Measurements from ENCODE around the gene IL1A. TPM values are rescaled to one million over a fixed set of nuclear protein-coding genes. Genes with fewer than 3 reads are reported as not detected.

IL1A gene
- total RNA-seq, 4 donors from 2014 or later: 0.13 TPM; not detected in 3

GRCh38 chr2:112727276-112728028 is 56.8 kb downstream of the IL1A start:
- intact Hi-C loops (cut with DNase I): loop anchor here (2.0 to 5.0 kb wide), 2 partner anchors 101 to 245 kb away; partner anchors contain the start of gene TTL
- H3K36me3 ChIP-seq: no peaks in the 10 kb centered on the region
- 89% methylated on average over 17 of the region's 19 CpGs for WGBS
- no peaks in the 10 kb centered on the region for H3K9me3 ChIP-seq
- H3K4me3 ChIP-seq: no peak overlapping the region
- H3K27me3 ChIP-seq: peaks cover 0 to 18% (median 0%) of the 10 kb centered on the region in 4 donors
- H3K27ac ChIP-seq (replicated peaks in 1 of 4): no peak overlapping the region
- H3K4me1 ChIP-seq: peaks cover 0 to 8% (median 6%) of the 10 kb centered on the region in 4 donors
- DNase-seq (ENCODE audit: extremely low spot score): peak; percentile 80
- no peak for TF ChIP-seq EP300 (IDR thresholded peaks at IDR 0.05)
- TF ChIP-seq CTCF (IDR thresholded peaks at IDR 0.05): no peak
- TF ChIP-seq POLR2AphosphoS5 (IDR thresholded peaks at IDR 0.05): no peak

DNA sequence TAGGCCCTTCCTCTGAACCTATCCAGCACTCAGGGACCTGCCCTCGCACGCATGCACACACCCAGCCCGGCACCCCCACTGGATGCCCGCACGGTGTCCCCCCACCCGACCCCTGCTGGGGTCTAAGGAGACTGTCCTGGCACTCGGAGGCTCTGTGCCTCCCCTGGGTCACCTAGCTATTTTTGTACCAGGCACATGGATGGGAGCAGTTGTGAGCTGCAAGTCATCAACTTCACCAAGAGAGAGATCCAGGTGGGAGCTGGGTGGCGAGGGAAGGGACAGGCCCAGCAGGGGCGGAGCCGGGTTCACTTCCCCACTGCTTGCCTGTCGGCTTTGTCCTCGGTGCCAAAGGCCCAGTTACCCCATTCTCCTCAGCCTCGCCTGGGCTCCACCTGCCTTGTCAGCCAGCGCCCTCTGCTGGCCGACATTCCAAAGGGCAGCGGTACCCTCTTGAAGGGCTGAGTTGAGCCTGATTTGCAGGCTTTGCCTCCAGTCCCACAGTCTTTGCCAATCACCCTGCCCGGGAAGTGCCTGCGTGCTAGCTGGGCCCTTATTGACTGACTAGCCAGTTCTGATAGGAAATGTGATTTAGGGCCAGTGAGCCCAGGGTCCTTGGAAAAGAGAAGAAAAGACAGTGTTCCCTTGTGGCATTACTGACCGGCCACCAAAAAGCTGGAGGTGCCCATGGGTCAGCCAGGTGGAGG is 57.7 kb downstream of the IL1A start:
- intact Hi-C loops (cut with DNase I): loop anchor here (1.0 to 5.0 kb wide), 3 partner anchors 100 to 244 kb away; partner anchors contain the start of gene TTL
- TF ChIP-seq CTCF (IDR thresholded peaks at IDR 0.05) (peak in 2 of 3 experiments; percentile 89 to 92), POLR2AphosphoS5 (IDR thresholded peaks at IDR 0.05) (peak in 1 of 2 donors; percentile 39), POLR2A (IDR thresholded peaks at IDR 0.05; ENCODE audit: low read depth) (no peak)
- peaks cover 0 to 8% (median 6%) of the 10 kb centered on the region in 4 donors for H3K4me1 ChIP-seq
- H3K36me3 ChIP-seq: no peaks in the 10 kb centered on the region
- H3K4me3 ChIP-seq: no peak overlapping the region
- H3K27me3 ChIP-seq: peaks cover 0 to 18% (median 0%) of the 10 kb centered on the region in 4 donors
- DNase-seq (ENCODE audit: extremely low spot score): peak; percentile 96
- H3K27ac ChIP-seq (replicated peaks in 1 of 4): no peak overlapping the region
- no peaks in the 10 kb centered on the region for H3K9me3 ChIP-seq
- 68% methylated on average over 9 of the region's 19 CpGs for WGBS

- intact Hi-C loops (cut with DNase I): loop anchor here (1.0 to 5.0 kb wide), 3 partner anchors 99 to 244 kb away; partner anchors contain the start of gene TTL
- H3K9me3 ChIP-seq: no peaks in the 10 kb centered on the region
- TF ChIP-seq POLR2A (IDR thresholded peaks at IDR 0.05; ENCODE audit: low read depth) (no peak), POLR2AphosphoS5 (IDR thresholded peaks at IDR 0.05) (no peak), CTCF (IDR thresholded peaks at IDR 0.05) (no peak), EP300 (IDR thresholded peaks at IDR 0.05) (no peak)
- H3K4me1 ChIP-seq: peaks cover 0 to 8% (median 6%) of the 10 kb centered on the region in 4 donors
- no peak overlapping the region for H3K4me3 ChIP-seq
- WGBS: 75% methylated on average over 6 of the region's 15 CpGs
- no peaks in the 10 kb centered on the region for H3K36me3 ChIP-seq
- H3K27me3 ChIP-seq: peaks cover 0 to 18% (median 0%) of the 10 kb centered on the region in 4 donors
- H3K27ac ChIP-seq (replicated peaks in 1 of 4): no peak overlapping the region
- DNase-seq (ENCODE audit: extremely low spot score): peak; percentile 86
Observed at GRCh38 chr2:112725545-112726457, 58.5 kb downstream of the IL1A start.

Measured in esophagus muscularis mucosa (tissue), 4 donors.